C4-2B (cell line): Measurements from ENCODE around the gene USP25.

Source experiments
- ZFX ChIP-seq: fragments of 450-650 bp; IDR thresholded peaks from 2 replicates; pipeline ENCODE4 v1.6.1; 2017
- TF ChIP-seq, protein P1 (sequence below): fragments of 450-650 bp; conservative IDR thresholded peaks from 2 replicates; pipeline ENCODE4 v1.5.1; 2017; ENCODE audit warnings: mild to moderate bottlenecking

DNA sequence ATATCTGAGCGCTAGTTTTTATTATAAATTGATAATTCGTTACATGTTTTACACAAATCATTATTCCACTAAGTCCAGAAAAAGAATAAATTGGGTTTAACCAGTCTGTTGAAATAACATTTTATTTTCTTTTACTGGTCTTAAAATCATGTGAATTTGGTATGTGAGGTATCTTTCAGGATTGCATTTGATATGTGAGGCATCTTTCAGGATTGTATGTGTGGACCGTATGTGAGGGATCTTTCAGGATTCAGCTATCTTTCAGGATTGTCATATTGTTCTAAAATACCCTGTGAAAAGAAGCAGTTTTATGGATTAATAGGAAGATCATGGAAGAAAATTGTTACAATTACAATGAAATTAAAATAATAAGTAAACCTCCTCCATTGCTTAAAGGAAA lies 42.9 kb downstream of the USP25 start:
- TF ChIP-seq, protein P1, sequence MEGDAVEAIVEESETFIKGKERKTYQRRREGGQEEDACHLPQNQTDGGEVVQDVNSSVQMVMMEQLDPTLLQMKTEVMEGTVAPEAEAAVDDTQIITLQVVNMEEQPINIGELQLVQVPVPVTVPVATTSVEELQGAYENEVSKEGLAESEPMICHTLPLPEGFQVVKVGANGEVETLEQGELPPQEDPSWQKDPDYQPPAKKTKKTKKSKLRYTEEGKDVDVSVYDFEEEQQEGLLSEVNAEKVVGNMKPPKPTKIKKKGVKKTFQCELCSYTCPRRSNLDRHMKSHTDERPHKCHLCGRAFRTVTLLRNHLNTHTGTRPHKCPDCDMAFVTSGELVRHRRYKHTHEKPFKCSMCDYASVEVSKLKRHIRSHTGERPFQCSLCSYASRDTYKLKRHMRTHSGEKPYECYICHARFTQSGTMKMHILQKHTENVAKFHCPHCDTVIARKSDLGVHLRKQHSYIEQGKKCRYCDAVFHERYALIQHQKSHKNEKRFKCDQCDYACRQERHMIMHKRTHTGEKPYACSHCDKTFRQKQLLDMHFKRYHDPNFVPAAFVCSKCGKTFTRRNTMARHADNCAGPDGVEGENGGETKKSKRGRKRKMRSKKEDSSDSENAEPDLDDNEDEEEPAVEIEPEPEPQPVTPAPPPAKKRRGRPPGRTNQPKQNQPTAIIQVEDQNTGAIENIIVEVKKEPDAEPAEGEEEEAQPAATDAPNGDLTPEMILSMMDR: no peak
- no peak for TF ChIP-seq ZFX
